ENCODE data around the gene TMUB2. TPM values are rescaled to one million over a fixed set of nuclear protein-coding genes. Genes with fewer than 3 reads are reported as not detected.

The TMUB2 gene
- total and polyA plus RNA-seq, 3 experiments from 2014 or later = 20.8 to 37.5 (median 22.5) TPM

- peak overlapping the region in 4 of 7 donors; percentile 22 to 71 (median 36) for H3K4me3 Mint-ChIP-seq
- peaks cover 49 to 76% (median 56%) of the 10 kb centered on the region in 3 donors for H3K4me1 Mint-ChIP-seq
- ChIA-PET POLR2A (interaction anchor here (0.9 kb wide), 1 partner anchor 117 kb away, joined by 3 read pairs; no protein-coding TSS in a partner anchor), CTCF (interaction anchor here (0.9 to 11.1 kb wide), 5 partner anchors 34 to 139 kb away, joined by 3 to 100 read pairs (median 50); partner anchors contain the start of genes GRN and SLC25A39)
- Histone ChIP-seq H3K27ac (ENCODE audit: low read depth, low read length) (no peak overlapping the region), H3K4me3 (ENCODE audit: low read length) (no peak overlapping the region), H3K27me3 (ENCODE audit: insufficient read depth, low read length, poor library complexity, severe bottlenecking) (no peaks in the 10 kb centered on the region), H3K36me3 (ENCODE audit: insufficient read depth, low read length) (peaks cover 50% of the 10 kb centered on the region), H3K9me3 (ENCODE audit: low read length) (no peaks in the 10 kb centered on the region), H3K4me1 (ENCODE audit: insufficient read depth, low read length) (peaks cover 79% of the 10 kb centered on the region)
- no peaks in the 10 kb centered on the region for H3K9me3 Mint-ChIP-seq
- peak overlapping the region; percentile 66 to 97 (median 78) for H3K27ac Mint-ChIP-seq
- H3K27me3 Mint-ChIP-seq = peaks cover 0 to 3% of the 10 kb centered on the region in 2 donors
- H3K36me3 Mint-ChIP-seq = peaks cover 12 to 77% (median 22%) of the 10 kb centered on the region in 3 donors
- DNase-seq = no peak
These were observed 26.8 kb downstream of the TMUB2 start for GRCh38 chr17:44213403-44214229.

- CTCF ChIA-PET = interaction anchor here (1.0 to 11.1 kb wide), 2 partner anchors 33 to 118 kb away, joined by 3 to 100 read pairs; no protein-coding TSS in a partner anchor
- Mint-ChIP-seq H3K4me1 (peaks cover 49 to 75% (median 56%) of the 10 kb centered on the region in 3 donors), H3K4me3 (peak overlapping the region in 3 of 7 donors; percentile 3 to 36 (median 22)), H3K27ac (peak overlapping the region; percentile 66 to 97 (median 74)), H3K27me3 (peaks cover 0 to 3% of the 10 kb centered on the region in 2 donors), H3K36me3 (peaks cover 11 to 72% (median 22%) of the 10 kb centered on the region in 3 donors), H3K9me3 (no peaks in the 10 kb centered on the region)
- peaks cover 44% of the 10 kb centered on the region for H3K36me3 ChIP-seq (ENCODE audit: insufficient read depth, low read length)
- H3K27ac ChIP-seq (ENCODE audit: low read depth, low read length) = no peak overlapping the region
- H3K4me1 ChIP-seq (ENCODE audit: insufficient read depth, low read length) = peaks cover 79% of the 10 kb centered on the region
- no peak for DNase-seq
- H3K9me3 ChIP-seq (ENCODE audit: low read length) = no peaks in the 10 kb centered on the region
- POLR2A ChIA-PET = interaction anchor here (0.9 kb wide), 1 partner anchor 117 kb away, joined by 3 read pairs; no protein-coding TSS in a partner anchor
- H3K4me3 ChIP-seq (ENCODE audit: low read length) = no peak overlapping the region
- no peaks in the 10 kb centered on the region for H3K27me3 ChIP-seq (ENCODE audit: insufficient read depth, low read length, poor library complexity, severe bottlenecking)
These were observed 27.4 kb downstream of the TMUB2 start for GRCh38 chr17:44214230-44214494.

- H3K4me3 ChIP-seq (ENCODE audit: low read length) = no peak overlapping the region
- DNase-seq = no peak
- H3K9me3 ChIP-seq (ENCODE audit: low read length) = no peaks in the 10 kb centered on the region
- H3K4me3 Mint-ChIP-seq = peak overlapping the region; percentile 41 to 85 (median 76)
- H3K27me3 ChIP-seq (ENCODE audit: insufficient read depth, low read length, poor library complexity, severe bottlenecking) = no peaks in the 10 kb centered on the region
- H3K9me3 Mint-ChIP-seq = no peaks in the 10 kb centered on the region
- H3K36me3 Mint-ChIP-seq = peaks cover 11 to 66% (median 22%) of the 10 kb centered on the region in 3 donors
- peaks cover 0 to 3% of the 10 kb centered on the region in 2 donors for H3K27me3 Mint-ChIP-seq
- peaks cover 37% of the 10 kb centered on the region for H3K36me3 ChIP-seq (ENCODE audit: insufficient read depth, low read length)
- peaks cover 72% of the 10 kb centered on the region for H3K4me1 ChIP-seq (ENCODE audit: insufficient read depth, low read length)
- ChIA-PET CTCF (interaction anchor here (11.1 kb wide), 1 partner anchor 117 kb away, joined by 100 read pairs; no protein-coding TSS in a partner anchor), POLR2A (interaction anchor here (0.6 to 3.8 kb wide), 4 partner anchors 112 to 169 kb away, joined by 3 to 23 read pairs (median 10); no protein-coding TSS in a partner anchor)
- peak overlapping the region; percentile 2 to 97 (median 84) for H3K27ac Mint-ChIP-seq
- H3K4me1 Mint-ChIP-seq = peaks cover 49 to 72% (median 56%) of the 10 kb centered on the region in 3 donors
- no peak overlapping the region for H3K27ac ChIP-seq (ENCODE audit: low read depth, low read length)
These were observed 28.1 kb downstream of the TMUB2 start for GRCh38 chr17:44214896-44215295.

GRCh38 chr17:44216173-44216572 is 29.4 kb downstream of the TMUB2 start:
- Mint-ChIP-seq H3K36me3 (peaks cover 11 to 62% (median 22%) of the 10 kb centered on the region in 3 donors), H3K4me3 (peak overlapping the region; percentile 76 to 89 (median 81)), H3K4me1 (peaks cover 46 to 63% (median 52%) of the 10 kb centered on the region in 3 donors), H3K27ac (peak overlapping the region; percentile 9 to 97 (median 84)), H3K27me3 (no peaks in the 10 kb centered on the region), H3K9me3 (no peaks in the 10 kb centered on the region)
- Histone ChIP-seq H3K4me1 (ENCODE audit: insufficient read depth, low read length) (peaks cover 60% of the 10 kb centered on the region), H3K27ac (ENCODE audit: low read depth, low read length) (peak overlapping the region; percentile 20), H3K4me3 (ENCODE audit: low read length) (peak overlapping the region; percentile 59), H3K27me3 (ENCODE audit: insufficient read depth, low read length, poor library complexity, severe bottlenecking) (no peaks in the 10 kb centered on the region), H3K36me3 (ENCODE audit: insufficient read depth, low read length) (peaks cover 27% of the 10 kb centered on the region), H3K9me3 (ENCODE audit: low read length) (no peaks in the 10 kb centered on the region)
- DNase-seq = peak in 3 of 5 donors; percentile 59 to 85 (median 68)
- POLR2A ChIA-PET = interaction anchor here (1.0 to 6.2 kb wide), 11 partner anchors 8 to 137 kb away, joined by 3 to 50 read pairs (median 5); partner anchors contain the start of genes ATXN7L3, SLC25A39 and TMUB2
- CTCF ChIA-PET = interaction anchor here (1.0 to 11.1 kb wide), 10 partner anchors 9 to 129 kb away, joined by 3 to 100 read pairs (median 6); partner anchors contain the start of genes GRN, RUNDC3A and SLC25A39

- Histone ChIP-seq H3K4me1 (ENCODE audit: insufficient read depth, low read length) (peaks cover 56% of the 10 kb centered on the region), H3K27me3 (ENCODE audit: insufficient read depth, low read length, poor library complexity, severe bottlenecking) (no peaks in the 10 kb centered on the region), H3K27ac (ENCODE audit: low read depth, low read length) (peak overlapping the region; percentile 81), H3K9me3 (ENCODE audit: low read length) (no peaks in the 10 kb centered on the region), H3K4me3 (ENCODE audit: low read length) (peak overlapping the region; percentile 59), H3K36me3 (ENCODE audit: insufficient read depth, low read length) (peaks cover 22% of the 10 kb centered on the region)
- DNase-seq = no peak
- H3K4me1 Mint-ChIP-seq = peaks cover 49 to 60% (median 52%) of the 10 kb centered on the region in 3 donors
- peak overlapping the region; percentile 68 to 97 (median 86) for H3K27ac Mint-ChIP-seq
- H3K4me3 Mint-ChIP-seq = peak overlapping the region; percentile 76 to 89 (median 81)
- ChIA-PET CTCF (interaction anchor here (1.0 to 11.1 kb wide), 10 partner anchors 9 to 129 kb away, joined by 3 to 100 read pairs (median 6); partner anchors contain the start of genes GRN, RUNDC3A and SLC25A39), POLR2A (interaction anchor here (0.5 to 6.2 kb wide), 12 partner anchors 11 to 137 kb away, joined by 4 to 50 read pairs (median 6); partner anchors contain the start of genes ATXN7L3, HDAC5, SLC25A39 and TMUB2)
- H3K36me3 Mint-ChIP-seq = peaks cover 11 to 61% (median 22%) of the 10 kb centered on the region in 3 donors
- no peaks in the 10 kb centered on the region for H3K27me3 Mint-ChIP-seq
- H3K9me3 Mint-ChIP-seq = no peaks in the 10 kb centered on the region
These were observed 29.9 kb downstream of the TMUB2 start for GRCh38 chr17:44216694-44217093.

GRCh38 chr17:44217738-44218343 is 31.1 kb downstream of the TMUB2 start:
- Mint-ChIP-seq H3K27ac (peak overlapping the region; percentile 61 to 97 (median 84)), H3K9me3 (no peaks in the 10 kb centered on the region), H3K27me3 (no peaks in the 10 kb centered on the region), H3K4me3 (peak overlapping the region; percentile 76 to 89 (median 81)), H3K4me1 (peaks cover 56 to 65% (median 56%) of the 10 kb centered on the region in 3 donors), H3K36me3 (peaks cover 11 to 56% (median 22%) of the 10 kb centered on the region in 3 donors)
- Histone ChIP-seq H3K9me3 (ENCODE audit: low read length) (no peaks in the 10 kb centered on the region), H3K27ac (ENCODE audit: low read depth, low read length) (peak overlapping the region; percentile 81), H3K4me1 (ENCODE audit: insufficient read depth, low read length) (peaks cover 62% of the 10 kb centered on the region), H3K27me3 (ENCODE audit: insufficient read depth, low read length, poor library complexity, severe bottlenecking) (no peaks in the 10 kb centered on the region), H3K4me3 (ENCODE audit: low read length) (peak overlapping the region; percentile 59), H3K36me3 (ENCODE audit: insufficient read depth, low read length) (peaks cover 20% of the 10 kb centered on the region)
- CTCF ChIA-PET = interaction anchor here (0.8 to 11.1 kb wide), 9 partner anchors 8 to 128 kb away, joined by 3 to 100 read pairs (median 8); partner anchors contain the start of genes GRN and SLC25A39
- POLR2A ChIA-PET = interaction anchor here (0.6 to 6.2 kb wide), 15 partner anchors 7 to 857 kb away, joined by 3 to 58 read pairs (median 10); partner anchors contain the start of genes ATXN7L3, SLC25A39 and TMUB2
- DNase-seq = peak in 1 of 5 donors; percentile 59
